Activated naive CD4-positive, alpha-beta T cell treated with anti-CD3 and anti-CD28 coated beads, Interleukin-2, amount 50 U/mL, for 72 hours (primary cell): ENCODE results near the gene ZBTB21. TPM values are rescaled to one million over a fixed set of nuclear protein-coding genes. Genes with fewer than 3 reads are reported as not detected.

ENCODE experiments used
- ATAC-seq, 2 donors: fragments of 150-1000 bp; cut with Tn5 transposase; 2 replicates each; pipeline ENCODE4 v1.10.0; 2021; ENCODE audit warnings: mild to moderate bottlenecking in 2 of 2, moderate library complexity in 2 of 2
- DNase-seq, 2 donors: peaks; one replicate each; pipeline ENCODE4 v3.0.0; 2021 to 2022; ENCODE audit warnings: low spot score in 2 of 2
- H3K27ac Mint-ChIP-seq, 2 donors: one replicate each; pipeline ENCODE4 v1.8.0; 2022; ENCODE audit warnings: mild to moderate bottlenecking in 2 of 2, mixed read lengths in 2 of 2
- H3K36me3 Mint-ChIP-seq, 2 donors: one replicate each; pipeline ENCODE4 v1.8.0; 2022; ENCODE audit warnings: mixed read lengths in 2 of 2
- H3K9me3 Mint-ChIP-seq, 2 donors: one replicate each; pipeline ENCODE4 v1.8.0; 2022; ENCODE audit warnings: mixed read lengths in 2 of 2
- total RNA-seq, 2 donors: library from RNA; stranded (reverse); gene quantifications; one replicate each; pipeline ENCODE4 v1.2.3, GENCODE V29; 2022

Gene ZBTB21
- total RNA-seq, result 10 to 100 TPM; 28.6 to 61.0 TPM

- peak within 1 kb of the TSS; percentile 95 to 100 for H3K27ac Mint-ChIP-seq
- peaks cover 0 to 10% of the 10 kb centered on the region in 2 donors for H3K9me3 Mint-ChIP-seq
- peak; percentile 97 to 99 for DNase-seq
- H3K36me3 Mint-ChIP-seq, result peaks cover 31 to 40% of the 10 kb centered on the region in 2 donors
- ATAC-seq, result peak; percentile 82 to 86
These were observed at the start of gene ZBTB21 for GRCh38 chr21:42009831-42010506. Gene ZBTB21, minus strand, starts transcription at chr21:42010360. Its CDS starts 16,265 bp downstream, at chr21:41994095.

- peak overlapping the region in 1 of 2 donors; percentile 9 for H3K27ac Mint-ChIP-seq
- ATAC-seq, result no peak
- H3K36me3 Mint-ChIP-seq, result no peaks in the 10 kb centered on the region
- H3K9me3 Mint-ChIP-seq, result no peaks in the 10 kb centered on the region
- DNase-seq, result no peak
These were observed 49.6 kb upstream of the ZBTB21 start for GRCh38 chr21:42059721-42060120.

GRCh38 chr21:42059141-42059540 is 49.0 kb upstream of the ZBTB21 start:
- Mint-ChIP-seq H3K27ac (peak overlapping the region in 1 of 2 donors; percentile 50), H3K36me3 (no peaks in the 10 kb centered on the region), H3K9me3 (no peaks in the 10 kb centered on the region)
- ATAC-seq, result no peak
- DNase-seq, result no peak

GRCh38 chr21:42058631-42059111 is 48.5 kb upstream of the ZBTB21 start:
- Mint-ChIP-seq H3K36me3 (no peaks in the 10 kb centered on the region), H3K9me3 (no peaks in the 10 kb centered on the region), H3K27ac (peak overlapping the region; percentile 1 to 56)
- ATAC-seq (no peak), DNase-seq (no peak)

GRCh38 chr21:42057851-42058437 is 47.8 kb upstream of the ZBTB21 start:
- Mint-ChIP-seq H3K9me3 (no peaks in the 10 kb centered on the region), H3K36me3 (no peaks in the 10 kb centered on the region), H3K27ac (peak overlapping the region; percentile 1 to 56)
- DNase-seq (no peak), ATAC-seq (no peak)

- Mint-ChIP-seq H3K9me3 (no peaks in the 10 kb centered on the region), H3K27ac (no peak overlapping the region), H3K36me3 (no peaks in the 10 kb centered on the region)
- DNase-seq (no peak), ATAC-seq (no peak)
These were observed 47.0 kb upstream of the ZBTB21 start for GRCh38 chr21:42056996-42057689.

- Mint-ChIP-seq H3K36me3 (no peaks in the 10 kb centered on the region), H3K9me3 (no peaks in the 10 kb centered on the region), H3K27ac (no peak overlapping the region)
- ATAC-seq (no peak), DNase-seq (no peak)
These were observed 46.3 kb upstream of the ZBTB21 start for GRCh38 chr21:42056468-42056867.

- no peaks in the 10 kb centered on the region for H3K9me3 Mint-ChIP-seq
- H3K27ac Mint-ChIP-seq, result peak overlapping the region in 1 of 2 donors; percentile 45
- no peaks in the 10 kb centered on the region for H3K36me3 Mint-ChIP-seq
- DNase-seq (no peak), ATAC-seq (no peak)
These were observed 45.3 kb upstream of the ZBTB21 start for GRCh38 chr21:42055425-42055824.

GRCh38 chr21:42051788-42052187 is 41.6 kb upstream of the ZBTB21 start:
- H3K36me3 Mint-ChIP-seq, result no peaks in the 10 kb centered on the region
- ATAC-seq (no peak), DNase-seq (no peak)
- no peaks in the 10 kb centered on the region for H3K9me3 Mint-ChIP-seq
- H3K27ac Mint-ChIP-seq, result no peak overlapping the region

- Mint-ChIP-seq H3K36me3 (no peaks in the 10 kb centered on the region), H3K9me3 (no peaks in the 10 kb centered on the region), H3K27ac (no peak overlapping the region)
- ATAC-seq (no peak), DNase-seq (no peak)
These were observed 39.6 kb upstream of the ZBTB21 start for GRCh38 chr21:42049578-42050430.

- no peaks in the 10 kb centered on the region for H3K9me3 Mint-ChIP-seq
- ATAC-seq, result no peak
- H3K36me3 Mint-ChIP-seq, result no peaks in the 10 kb centered on the region
- no peak for DNase-seq
- no peak overlapping the region for H3K27ac Mint-ChIP-seq
These were observed 38.9 kb upstream of the ZBTB21 start for GRCh38 chr21:42048870-42049577.

- ATAC-seq, result peak in 1 of 2 donors; percentile 33
- H3K9me3 Mint-ChIP-seq, result no peaks in the 10 kb centered on the region
- no peak overlapping the region for H3K27ac Mint-ChIP-seq
- H3K36me3 Mint-ChIP-seq, result no peaks in the 10 kb centered on the region
- no peak for DNase-seq
These were observed 37.9 kb upstream of the ZBTB21 start for GRCh38 chr21:42047821-42048613.

GRCh38 chr21:42044871-42045495 is 34.8 kb upstream of the ZBTB21 start:
- H3K27ac Mint-ChIP-seq, result peak overlapping the region in 1 of 2 donors; percentile 44
- no peaks in the 10 kb centered on the region for H3K9me3 Mint-ChIP-seq
- no peaks in the 10 kb centered on the region for H3K36me3 Mint-ChIP-seq
- DNase-seq (no peak), ATAC-seq (no peak)

- H3K36me3 Mint-ChIP-seq, result no peaks in the 10 kb centered on the region
- no peak overlapping the region for H3K27ac Mint-ChIP-seq
- DNase-seq, result no peak
- no peaks in the 10 kb centered on the region for H3K9me3 Mint-ChIP-seq
- ATAC-seq, result no peak
These were observed 33.8 kb upstream of the ZBTB21 start for GRCh38 chr21:42043961-42044360.
